SJSA1 (cell line): Measurements from ENCODE around the gene VOPP1. TPM values are rescaled to one million over a fixed set of nuclear protein-coding genes. Genes with fewer than 3 reads are reported as not detected.

Source experiments
- total RNA-seq: library from RNA; depleted of rRNA; stranded (reverse); fragments of >200 nt; shearing (Covaris generic); gene quantifications from 2 replicates; pipeline ENCODE4 v1.2.3, GENCODE V29; 2014; rRNA removed

Gene VOPP1
- total RNA-seq, 1 experiment from 2014 or later: 107 TPM

Other genes starting within 250 kb of the VOPP1 start
- 22.8 and 28.7 TPM in 2 replicates for gene LANCL2, start 207.2 kb downstream of the VOPP1 start, total RNA-seq